Lower lobe of right lung (tissue), 2 donors: ENCODE data around the gene TXN2. TPM values are rescaled to one million over a fixed set of nuclear protein-coding genes. Genes with fewer than 3 reads are reported as not detected.

Experiments
- ATAC-seq, 2 donors: fragments of 200-7000 bp; cut with Tn5 transposase; one replicate each; pipeline ENCODE4 v1.9.1; 2020 to 2022; ENCODE audit warnings: mild to moderate bottlenecking in 2 of 2, moderate library complexity in 2 of 2
- DNase-seq: peaks from one replicate; pipeline ENCODE4 v3.0.0-alpha.2; 2020
- H3K27ac ChIP-seq: fragments of 200-600 bp; one replicate; pipeline ENCODE4 v1.8.0; 2022
- H3K27me3 ChIP-seq: fragments of 200-600 bp; one replicate; pipeline ENCODE4 v1.8.0; 2022; ENCODE audit warnings: low read depth
- H3K36me3 ChIP-seq: fragments of 200-600 bp; one replicate; pipeline ENCODE4 v1.8.0; 2022; ENCODE audit warnings: mild to moderate bottlenecking
- H3K4me1 ChIP-seq: fragments of 200-600 bp; one replicate; pipeline ENCODE4 v1.8.0; 2022
- H3K4me3 ChIP-seq: fragments of 200-600 bp; one replicate; pipeline ENCODE4 v1.8.0; 2022; ENCODE audit warnings: mild to moderate bottlenecking
- H3K9me3 ChIP-seq: fragments of 200-600 bp; one replicate; pipeline ENCODE4 v1.8.0; 2022
- intact Hi-C: fragments of 100-400 bp; cut with DNase I; formaldehyde crosslinking; loops from one replicate; pipeline ENCODE4 v1.11.0; 2022
- total RNA-seq: library from RNA; stranded (reverse); fragmentation: NEBNext Ultra II Directional; extraction: Animal tissue kit (Norgen Biotek cat#: 25700); gene quantifications from one replicate; pipeline ENCODE4 v1.2.1, GENCODE V29; 2021
- TF ChIP-seq, protein P1 (sequence below): fragments of 200-600 bp; IDR thresholded peaks from one replicate; pipeline ENCODE4 v1.8.0; 2022; ENCODE audit warnings: antibody characterized with exemption, mild to moderate bottlenecking
- donor health status: DM: no; HTN: yes; CAD: no; lungs with severe emphysema.

TXN2 gene
- total RNA-seq, 1 donor from 2014 or later = 56.4 TPM

GRCh38 chr22:36507518-36508010 is 26.1 kb upstream of the TXN2 start:
- no peaks in the 10 kb centered on the region for H3K9me3 ChIP-seq
- peaks cover 34% of the 10 kb centered on the region for H3K36me3 ChIP-seq
- H3K4me1 ChIP-seq = peaks cover 15% of the 10 kb centered on the region
- H3K4me3 ChIP-seq = peak overlapping the region; percentile 75
- TF ChIP-seq, protein P1, sequence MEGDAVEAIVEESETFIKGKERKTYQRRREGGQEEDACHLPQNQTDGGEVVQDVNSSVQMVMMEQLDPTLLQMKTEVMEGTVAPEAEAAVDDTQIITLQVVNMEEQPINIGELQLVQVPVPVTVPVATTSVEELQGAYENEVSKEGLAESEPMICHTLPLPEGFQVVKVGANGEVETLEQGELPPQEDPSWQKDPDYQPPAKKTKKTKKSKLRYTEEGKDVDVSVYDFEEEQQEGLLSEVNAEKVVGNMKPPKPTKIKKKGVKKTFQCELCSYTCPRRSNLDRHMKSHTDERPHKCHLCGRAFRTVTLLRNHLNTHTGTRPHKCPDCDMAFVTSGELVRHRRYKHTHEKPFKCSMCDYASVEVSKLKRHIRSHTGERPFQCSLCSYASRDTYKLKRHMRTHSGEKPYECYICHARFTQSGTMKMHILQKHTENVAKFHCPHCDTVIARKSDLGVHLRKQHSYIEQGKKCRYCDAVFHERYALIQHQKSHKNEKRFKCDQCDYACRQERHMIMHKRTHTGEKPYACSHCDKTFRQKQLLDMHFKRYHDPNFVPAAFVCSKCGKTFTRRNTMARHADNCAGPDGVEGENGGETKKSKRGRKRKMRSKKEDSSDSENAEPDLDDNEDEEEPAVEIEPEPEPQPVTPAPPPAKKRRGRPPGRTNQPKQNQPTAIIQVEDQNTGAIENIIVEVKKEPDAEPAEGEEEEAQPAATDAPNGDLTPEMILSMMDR = no peak
- H3K27ac ChIP-seq = peak overlapping the region; percentile 77
- DNase-seq (no peak), ATAC-seq (no peak)
- no peaks in the 10 kb centered on the region for H3K27me3 ChIP-seq
- intact Hi-C loops = no loop called here

DNA sequence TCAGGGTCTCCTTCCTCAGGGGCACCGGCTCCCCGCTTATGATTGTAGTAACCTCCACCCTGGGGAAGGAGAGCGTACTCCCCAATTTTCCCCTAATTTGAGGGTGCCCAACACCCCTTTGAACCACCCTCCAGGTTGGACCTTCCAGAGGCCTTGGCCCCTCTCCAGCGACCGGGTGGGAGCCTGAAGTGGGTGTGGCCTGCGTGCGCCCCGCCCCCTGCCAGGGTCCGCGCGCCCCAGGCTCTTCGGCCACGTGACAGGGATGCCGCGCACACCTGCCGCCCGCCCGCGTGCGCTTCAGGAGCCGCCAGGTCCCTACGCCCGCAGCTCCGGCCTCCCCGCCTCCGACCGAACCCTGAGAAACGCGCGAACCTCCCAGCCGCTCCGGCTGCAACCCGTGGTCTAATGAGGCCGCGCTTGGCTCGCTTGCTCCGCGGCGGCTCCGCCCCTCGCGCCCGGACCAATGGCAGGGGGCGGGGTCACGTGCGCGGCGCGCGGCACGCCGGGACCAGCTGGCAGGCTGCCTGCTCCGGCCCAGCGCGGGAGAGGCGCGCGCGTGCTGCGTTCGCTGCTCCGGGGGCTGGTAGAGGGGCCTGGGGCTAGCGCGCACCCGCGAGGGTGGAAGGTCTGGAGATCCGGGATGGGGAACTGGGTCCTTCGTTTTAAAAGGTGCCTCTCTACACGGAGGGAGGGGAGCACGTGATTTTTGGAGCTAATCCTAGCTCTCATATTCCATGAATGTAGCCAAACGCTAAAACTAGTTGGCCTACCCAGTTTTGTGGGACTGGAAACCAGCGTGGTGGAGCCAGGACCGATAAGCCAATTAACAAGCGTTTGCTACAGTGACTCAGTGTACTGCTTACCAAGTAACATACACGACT is 25.4 kb upstream of the TXN2 start, which contains the start of gene FOXRED2:
Gene FOXRED2, minus strand, starts transcription at position 404 of the 881 bp plus-strand sequence. CDS start 618 bp downstream, outside the sequence.
- Histone ChIP-seq H3K9me3 (no peaks in the 10 kb centered on the region), H3K4me1 (peaks cover 15% of the 10 kb centered on the region), H3K27ac (peak within 1 kb of the TSS; percentile 77), H3K36me3 (peaks cover 27% of the 10 kb centered on the region), H3K4me3 (peak within 1 kb of the TSS; percentile 75), H3K27me3 (no peaks in the 10 kb centered on the region)
- intact Hi-C loops = no loop called here
- TF ChIP-seq, protein P1 = no peak
- ATAC-seq (peak; percentile 94 to 95), DNase-seq (peak; percentile 93)

GRCh38 chr22:36505998-36506635 is 24.7 kb upstream of the TXN2 start:
- Histone ChIP-seq H3K27ac (no peak overlapping the region), H3K9me3 (no peaks in the 10 kb centered on the region), H3K4me3 (peak overlapping the region; percentile 75), H3K36me3 (peaks cover 19% of the 10 kb centered on the region), H3K27me3 (no peaks in the 10 kb centered on the region), H3K4me1 (peaks cover 15% of the 10 kb centered on the region)
- ATAC-seq (peak; percentile 1 to 2), DNase-seq (no peak)
- TF ChIP-seq, protein P1 = no peak
- intact Hi-C loops = no loop called here

DNA sequence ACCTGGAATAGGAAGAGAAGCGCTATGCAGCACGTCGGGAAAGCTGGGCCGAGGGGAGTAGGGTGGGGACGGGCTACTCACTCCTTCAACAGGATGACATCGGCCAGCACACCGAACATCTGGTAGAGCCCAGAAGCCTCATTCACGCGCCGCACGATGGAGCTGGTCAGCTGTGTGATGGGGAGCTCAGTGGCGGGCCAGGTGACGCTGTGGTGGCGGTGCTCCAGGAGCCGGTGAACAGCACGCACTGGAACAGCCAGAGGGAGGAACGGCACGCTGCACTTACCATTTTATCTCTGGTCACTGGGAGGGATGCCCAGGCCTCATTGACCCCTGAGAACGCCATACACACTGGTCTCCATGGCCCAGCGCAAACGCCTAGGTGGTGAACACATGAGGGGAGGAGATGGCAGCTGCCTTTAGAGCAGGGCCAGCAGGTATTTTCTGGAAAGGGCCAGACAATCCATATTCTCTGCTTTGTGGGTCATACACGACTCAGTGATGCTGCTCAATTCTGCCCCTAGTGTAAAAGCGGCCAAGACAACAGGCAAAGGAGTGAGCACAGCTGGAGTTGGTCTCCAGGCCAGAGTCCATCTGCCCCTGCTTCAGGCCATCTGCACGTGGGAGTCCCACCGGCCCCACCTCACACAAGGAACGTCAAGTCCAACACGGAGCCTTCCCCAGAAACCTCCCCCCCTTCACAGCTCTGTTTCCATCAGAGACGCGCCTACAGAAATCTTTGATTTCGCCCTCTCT is 16.6 kb upstream of the TXN2 start:
- ATAC-seq (no peak), DNase-seq (no peak)
- TF ChIP-seq, protein P1 = no peak
- peaks cover 10% of the 10 kb centered on the region for H3K36me3 ChIP-seq
- H3K4me1 ChIP-seq = peaks cover 6% of the 10 kb centered on the region
- no peaks in the 10 kb centered on the region for H3K9me3 ChIP-seq
- no peaks in the 10 kb centered on the region for H3K27me3 ChIP-seq
- H3K4me3 ChIP-seq = no peak overlapping the region
- H3K27ac ChIP-seq = no peak overlapping the region
- intact Hi-C loops = no loop called here

- TF ChIP-seq, protein P1 = no peak
- Histone ChIP-seq H3K9me3 (no peaks in the 10 kb centered on the region), H3K4me1 (peaks cover 6% of the 10 kb centered on the region), H3K27ac (no peak overlapping the region), H3K36me3 (peaks cover 27% of the 10 kb centered on the region), H3K27me3 (no peaks in the 10 kb centered on the region), H3K4me3 (no peak overlapping the region)
- DNase-seq (peak; percentile 69), ATAC-seq (peak; percentile 76)
- intact Hi-C loops = no loop called here
Observed at GRCh38 chr22:36493690-36494110, 12.3 kb upstream of the TXN2 start.
